K562 (cell line): Measurements from ENCODE around the gene ASB10. TPM values are rescaled to one million over a fixed set of nuclear protein-coding genes. Genes with fewer than 3 reads are reported as not detected.
A peak's percentile ranks its signal among the peaks of the same experiment; 100 is the strongest.

Source experiments
- EGR1 ChIP-seq: fragments of 450-650 bp; conservative IDR thresholded peaks from 2 replicates; pipeline ENCODE4 v1.6.1; 2017; ENCODE audit warnings: mild to moderate bottlenecking
- ERF ChIP-seq: fragments of 450-650 bp; formaldehyde crosslinking; IDR thresholded peaks from 2 replicates; pipeline ENCODE4 v1.4.0; 2020; ENCODE audit warnings: mild to moderate bottlenecking, mixed read lengths
- FOXK1 ChIP-seq: sonication (generic); formaldehyde crosslinking; IDR thresholded peaks from 2 replicates; pipeline ENCODE4 v1.8.0; 2022; ENCODE audit warnings: missing genetic modification reagents, mild to moderate bottlenecking, borderline replicate concordance
- FOXP1 ChIP-seq: sonication (generic); formaldehyde crosslinking; IDR thresholded peaks from 2 replicates; pipeline ENCODE4 v1.8.0; 2022; ENCODE audit warnings: mild to moderate bottlenecking, missing genetic modification reagents
- HNRNPK ChIP-seq: fragments of 200-400 bp; formaldehyde crosslinking; IDR thresholded peaks from one replicate; pipeline ENCODE4 v1.6.1; 2018; ENCODE audit warnings: mild to moderate bottlenecking, low read depth, low read length; ENCODE audit not compliant: poor library complexity, severe bottlenecking
- JUND ChIP-seq, 2 experiments: IDR thresholded peaks; 2 replicates in 1 of 2; 3 replicates in 1 of 2; pipeline ENCODE4 v1.6.1; 2011; ENCODE audit warnings: borderline replicate concordance in 2 of 2, low read depth in 2 of 2, low read length in 2 of 2, improper control_type of control experiment in 1 of 2, missing biosample characterization in 1 of 2, missing genetic modification characterization in 1 of 2, missing genetic modification reagents in 1 of 2
- KDM1A ChIP-seq, 2 experiments: fragments of 450-650 bp; IDR thresholded peaks; 2 replicates each; pipeline ENCODE4 v1.6.1; 2016; ENCODE audit warnings: mild to moderate bottlenecking in 2 of 2
- KLF13 ChIP-seq: fragments of 450-650 bp; IDR thresholded peaks from 2 replicates; pipeline ENCODE4 v1.6.1; 2016; ENCODE audit warnings: missing genetic modification characterization, low read depth, mild to moderate bottlenecking, missing compliant biosample characterization, moderate library complexity, borderline replicate concordance
- LARP7 ChIP-seq: fragments of 450-650 bp; IDR thresholded peaks from 2 replicates; pipeline ENCODE4 v1.6.1; 2016
- NEUROD1 ChIP-seq: fragments of 150-350 bp; IDR thresholded peaks from 2 replicates; pipeline ENCODE4 v1.6.1; 2014; ENCODE audit warnings: borderline replicate concordance, low read length, low read depth; ENCODE audit not compliant: partially characterized antibody
- PRMT5 ChIP-seq: sonication (generic); formaldehyde crosslinking; IDR thresholded peaks from 2 replicates; pipeline ENCODE4 v1.5.0; 2020; ENCODE audit warnings: missing genetic modification reagents
- RBM39 ChIP-seq: fragments of 200-400 bp; formaldehyde crosslinking; optimal IDR thresholded peaks from 2 replicates; pipeline ENCODE3; 2018; ENCODE audit warnings: low read depth, low read length
- RNF219 ChIP-seq: fragments of 250-450 bp; sonication (Bioruptor Pico); IDR thresholded peaks from 2 replicates; pipeline ENCODE4 v1.5.0; 2022; ENCODE audit warnings: mild to moderate bottlenecking
- SNAPC5 ChIP-seq: fragments of 250-450 bp; sonication (Bioruptor Pico); IDR thresholded peaks from 2 replicates; pipeline ENCODE4 v1.8.0; 2021; ENCODE audit warnings: moderate library complexity, mild to moderate bottlenecking, inconsistent platforms
- SPI1 ChIP-seq: IDR thresholded peaks from 2 replicates; pipeline ENCODE4 v1.6.1; 2011; ENCODE audit warnings: low read depth, low read length, control low read depth, borderline replicate concordance
- TBL1XR1 ChIP-seq, 2 experiments: IDR thresholded peaks; 2 replicates each; pipeline ENCODE4 v1.6.1; 2012; ENCODE audit warnings: improper control_type of control experiment in 2 of 2, low read length in 2 of 2, mild to moderate bottlenecking in 1 of 2
- TFAM ChIP-seq: fragments of 250-450 bp; sonication (Bioruptor Pico); conservative IDR thresholded peaks from 2 replicates; pipeline ENCODE4 v1.5.0; 2021; ENCODE audit warnings: mild to moderate bottlenecking, moderate library complexity
- ZNF316 ChIP-seq: fragments of 450-650 bp; IDR thresholded peaks from 2 replicates; pipeline ENCODE4 v1.6.1; 2016
- ZNF512 ChIP-seq: IDR thresholded peaks from 2 replicates; pipeline ENCODE4 v1.6.1; 2016; ENCODE audit warnings: missing genetic modification characterization, missing compliant biosample characterization
- ZNF518B ChIP-seq: fragments of 250-450 bp; sonication (Bioruptor Pico); IDR thresholded peaks from 2 replicates; pipeline ENCODE4 v1.5.0; 2021; ENCODE audit warnings: mild to moderate bottlenecking, moderate library complexity
- ZNF583 ChIP-seq: fragments of 250-450 bp; sonication (Bioruptor Pico); IDR thresholded peaks from 2 replicates; pipeline ENCODE4 v1.4.0; 2020
- ZNF717 ChIP-seq: fragments of 250-450 bp; sonication (Bioruptor Pico); IDR thresholded peaks from 2 replicates; pipeline ENCODE4 v1.5.0; 2021
- polyA plus RNA-seq, 8 experiments: library from polyadenylated mRNA; depleted of rRNA in 4 of 8; stranded (reverse) in 5 of 8; unstranded in 3 of 8; fragments of >200 nt; fragmentation: Nextera tagmentation in 2 of 8; fragmentation: Illumina TruSeq in 1 of 8; extraction: Ambion mirVana in 2 of 8; extraction: Trizol in 1 of 8; gene quantifications; 2 replicates each; pipeline versions ENCODE4 v1.2.1 to v1.2.3, GENCODE V29; 2011 to 2014; ENCODE audit warnings: inconsistent platforms in 1 of 8, missing spikeins in 1 of 8
- total RNA-seq, 7 experiments: library from RNA; depleted of rRNA in 6 of 7; stranded (reverse); fragments of >200 nt in 6 of 7; fragmentation: Illumina TruSeq in 2 of 7; extraction: Trizol in 2 of 7; gene quantifications; 2 replicates each; pipeline versions ENCODE4 v1.2.1 to v1.2.3, GENCODE V29; 2011 to 2021; ENCODE audit warnings: low replicate concordance in 1 of 7

ASB10 gene
- total and polyA plus RNA-seq, 9 of the 15 experiments (the other 6 are each of a cell fraction or from before 2014, with no cell fraction given): not detected

GRCh38 chr7:151168003-151168786, 18.9 kb downstream of the ASB10 start (continued):
- no peak for TF ChIP-seq RNF219 (CRISPR knock-in tag)
- no peak for TF ChIP-seq ZNF717
- TF ChIP-seq ERF (CRISPR knock-in tag): no peak
- no peak for TF ChIP-seq NEUROD1
- peak; percentile 39; the same call in 1 of the 2 replicates for TF ChIP-seq JUND (IDR thresholded peaks at IDR 0.05; ENCODE audit: borderline replicate concordance, low read depth, low read length)
- no peak for TF ChIP-seq JUND (tag; IDR thresholded peaks at IDR 0.05; ENCODE audit: borderline replicate concordance, low read depth, low read length)
- no peak for TF ChIP-seq ZNF316
- TF ChIP-seq ZNF512 (tag): peak; percentile 94
- no peak for TF ChIP-seq HNRNPK
- TF ChIP-seq LARP7: peak; percentile 95; the same call in 1 of the 2 replicates
- no peak for TF ChIP-seq FOXK1 (CRISPR knock-in tag)
- peak; percentile 42 for TF ChIP-seq EGR1
- TF ChIP-seq PRMT5 (CRISPR knock-in tag): no peak
- TF ChIP-seq RBM39: no peak
- TF ChIP-seq SPI1: no peak
- no peak for TF ChIP-seq ZNF583 (CRISPR knock-in tag)
- TF ChIP-seq TBL1XR1 (IDR thresholded peaks at IDR 0.05; ENCODE audit: low read length in 2 of 2): no peak
- peak; percentile 91 for TF ChIP-seq KLF13 (tag)
- TF ChIP-seq TFAM (CRISPR knock-in tag): no peak
- no peak for TF ChIP-seq KDM1A (IDR thresholded peaks at IDR 0.05)
- no peak for TF ChIP-seq SNAPC5 (CRISPR knock-in tag)
- no peak for TF ChIP-seq FOXP1 (CRISPR knock-in tag)
- no peak for TF ChIP-seq ZNF518B (CRISPR knock-in tag)
